Stimulated activated CD8-positive, alpha-beta memory T cell treated with anti-CD3 and anti-CD28 coated beads, Interleukin-15, amount 100 ng/mL, for 1 hour (primary cell): ENCODE data around the gene CAPN1.
"Not testable (repeated sequence)": the region's sequence is repeated elsewhere in the genome, so short reads cannot be mapped to it uniquely, and the experiment has no call there.

Source experiments
- DNase-seq: peaks from one replicate; pipeline ENCODE4 v3.0.0-alpha.2; 2020; ENCODE audit warnings: low read depth

CAPN1 gene

DNA sequence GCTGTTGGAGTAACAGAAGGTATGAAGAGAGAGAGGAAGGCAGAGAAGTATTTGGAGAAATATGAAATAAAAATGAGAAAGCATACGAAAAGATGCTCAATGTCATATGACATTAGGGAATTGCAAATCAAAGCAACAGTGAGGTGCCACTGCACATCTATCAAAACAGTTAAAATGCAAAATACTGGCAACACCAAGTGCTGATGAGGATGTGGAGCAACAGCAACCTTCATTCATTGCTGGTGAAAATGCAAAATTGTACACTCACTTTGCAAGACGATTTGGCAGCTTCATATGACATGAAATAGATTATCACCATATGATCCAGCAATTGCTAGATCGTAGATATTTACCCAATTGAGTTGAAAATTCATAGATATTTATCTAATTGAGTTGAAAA, 21.1 kb upstream of the CAPN1 start:
- no peak for DNase-seq

DNA sequence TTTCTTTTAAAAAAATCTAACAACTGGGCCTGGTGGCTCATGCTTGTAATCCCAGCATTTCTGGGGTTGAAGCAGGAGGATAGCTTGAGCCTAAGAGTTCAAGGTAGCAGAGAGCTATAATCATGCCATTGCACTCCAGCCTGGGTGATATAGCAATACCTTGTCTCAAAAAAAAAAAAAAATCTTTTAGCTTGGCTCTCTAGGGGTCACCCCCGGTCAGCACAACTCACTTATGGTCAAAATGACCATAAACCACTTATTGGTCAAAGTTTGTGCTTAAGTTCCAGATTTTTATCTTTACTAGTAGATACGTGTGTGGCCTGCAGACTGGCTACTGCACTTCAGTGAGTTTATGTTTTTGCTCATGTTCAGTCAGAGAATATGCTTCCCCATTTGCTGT, 18.0 kb upstream of the CAPN1 start:
- no peak for DNase-seq

DNA sequence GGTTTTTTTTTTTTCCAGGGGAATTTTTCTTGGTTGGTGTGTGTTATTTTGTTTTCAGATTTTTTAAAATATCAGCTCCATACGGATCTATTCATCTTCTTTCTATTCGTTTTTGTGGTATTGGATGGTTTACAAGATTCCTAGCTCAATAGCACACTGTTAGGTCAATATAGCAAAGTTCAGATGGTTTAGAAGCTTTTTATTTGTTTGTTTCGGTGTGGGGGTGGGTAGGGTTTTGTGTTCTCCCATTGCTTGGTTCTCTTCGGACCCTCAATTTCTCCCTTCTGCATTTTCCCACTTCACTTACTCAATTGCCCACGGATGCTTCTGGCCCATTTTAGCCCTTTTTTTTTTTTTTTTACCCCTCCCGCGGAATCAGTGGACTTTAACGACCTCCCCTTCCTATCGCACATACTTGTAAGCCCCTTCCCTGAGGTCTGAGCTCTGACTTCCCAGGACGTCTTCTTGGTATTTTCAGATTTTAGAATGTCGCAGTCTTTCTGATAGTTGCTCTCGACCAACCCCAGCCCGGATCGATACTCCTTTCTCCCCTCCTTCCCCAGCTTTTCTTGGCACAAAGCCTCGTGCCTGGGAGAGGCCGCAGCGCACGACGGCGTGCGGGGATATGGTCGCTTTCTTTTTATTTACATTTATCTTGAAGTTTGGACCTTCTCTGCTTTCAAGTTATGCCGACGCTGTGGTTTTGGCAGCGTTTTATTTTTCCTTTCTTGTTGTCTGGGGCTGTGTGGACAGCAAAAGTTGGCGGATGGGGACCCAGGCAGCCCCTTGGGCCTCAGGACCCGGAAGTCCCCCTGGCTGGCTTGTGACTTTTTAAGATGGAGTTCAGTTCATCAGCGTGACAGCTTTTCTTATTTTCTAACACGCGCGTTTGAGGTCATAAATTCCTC, 16.1 kb upstream of the CAPN1 start:
- no peak for DNase-seq

DNA sequence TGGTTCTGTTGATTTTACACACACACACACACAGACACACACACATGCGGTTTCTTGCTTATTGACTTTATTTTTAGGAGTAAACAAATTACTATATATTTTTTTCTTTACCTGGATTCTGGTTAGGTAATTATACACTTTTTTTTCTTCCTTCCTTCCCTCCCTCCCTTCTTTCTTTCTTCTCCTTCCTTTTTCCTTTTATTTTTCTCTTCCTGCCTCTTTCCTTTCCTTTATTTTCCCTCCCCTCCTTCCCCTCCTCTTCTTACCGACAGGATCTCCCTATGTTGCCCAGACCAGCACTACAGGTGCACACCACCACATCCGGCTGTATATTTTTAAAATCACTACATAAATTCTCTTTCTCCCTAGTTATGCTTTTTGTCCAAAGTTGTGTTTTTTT, 14.8 kb upstream of the CAPN1 start:
- DNase-seq = no peak

DNA sequence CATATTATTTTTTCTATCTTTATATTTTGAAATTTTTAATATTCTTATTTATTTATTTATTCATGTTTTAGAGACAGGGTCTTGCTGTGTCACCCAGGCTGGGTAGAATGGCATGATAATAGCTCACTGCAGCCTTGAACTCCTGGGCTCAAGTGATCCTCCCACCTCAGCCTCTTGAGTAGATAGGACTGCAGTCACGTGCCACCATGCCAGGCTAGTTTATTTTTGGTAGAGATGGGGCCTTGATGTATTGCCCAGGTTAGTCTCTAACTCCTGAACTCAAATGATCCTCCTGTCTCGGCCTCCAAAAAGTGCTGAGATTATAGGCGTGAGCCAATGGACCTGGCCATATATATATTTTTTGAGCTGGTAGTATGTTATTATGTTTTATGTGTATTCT, 14.1 kb upstream of the CAPN1 start:
- DNase-seq = no peak

DNA sequence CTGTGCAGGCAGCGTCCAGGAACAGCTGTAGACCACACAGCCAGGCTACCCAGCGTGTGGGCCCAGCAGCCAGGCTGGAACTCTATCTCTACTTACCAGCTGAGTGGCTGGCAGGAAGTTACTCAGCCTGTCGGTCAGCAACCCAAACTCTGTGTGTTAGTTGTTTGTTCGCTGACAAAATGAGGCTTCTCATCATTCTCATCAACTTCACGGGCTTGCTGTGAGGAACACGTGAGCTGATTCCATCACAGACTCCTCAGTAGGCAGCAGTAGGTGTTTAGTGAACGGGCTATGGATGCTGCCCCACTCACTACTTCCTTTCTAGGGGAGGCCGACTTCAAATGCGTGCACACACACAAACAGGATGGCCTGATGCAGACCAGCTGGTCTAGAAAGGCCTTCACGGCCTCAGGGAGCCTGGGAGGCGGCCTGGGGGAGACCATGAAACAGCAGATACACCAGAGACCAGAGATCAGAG, 12.5 kb upstream of the CAPN1 start:
- DNase-seq = no peak

DNA sequence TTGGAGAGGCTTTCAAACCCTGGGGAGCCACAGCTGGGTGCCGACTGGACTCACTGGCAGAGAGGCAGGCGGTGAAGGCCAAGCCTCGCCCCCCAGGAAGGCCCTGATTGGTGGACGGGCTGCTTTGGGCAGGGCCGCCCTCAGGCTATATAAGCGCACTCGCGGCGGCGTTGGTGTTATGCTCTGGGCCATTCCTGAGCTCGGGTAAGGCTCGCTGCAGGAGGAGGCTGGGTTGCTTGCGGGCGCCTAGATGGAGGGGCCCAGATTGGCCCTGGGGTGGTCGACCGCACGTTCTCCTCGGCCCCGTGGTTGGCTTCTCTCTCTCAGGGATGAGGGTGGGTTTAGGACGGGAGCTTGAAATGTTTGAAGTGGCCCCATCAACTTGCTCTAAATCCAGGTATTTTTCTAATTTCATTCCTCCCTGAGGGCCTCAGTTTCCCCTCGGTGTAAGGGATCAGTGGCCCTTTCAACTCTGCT, 11.6 kb upstream of the CAPN1 start, which contains the start of gene SPDYC:
TSS of gene SPDYC (plus strand) at position 176 of the 477 bp plus-strand sequence. CDS start 1,125 bp downstream, outside the sequence.
- no peak for DNase-seq

DNA sequence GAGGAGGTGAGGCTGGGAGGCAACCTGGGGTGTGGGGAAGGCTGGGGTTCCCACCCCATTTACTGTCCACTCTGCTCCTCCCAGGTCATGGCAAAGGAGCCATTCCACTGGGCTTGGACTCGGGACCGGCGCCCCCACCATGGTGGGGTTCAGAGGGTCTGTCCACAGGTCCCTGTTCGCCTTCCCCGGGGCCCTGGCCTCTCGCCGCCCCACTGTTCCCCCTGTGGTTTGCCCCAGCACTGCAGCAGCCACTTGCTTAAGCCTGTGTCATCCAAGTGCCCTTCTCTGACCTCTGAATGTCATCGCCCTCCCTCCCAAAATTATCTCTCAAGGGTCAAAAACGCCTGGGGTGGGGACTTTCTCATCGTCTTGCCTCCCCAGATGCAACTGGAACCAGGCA, 9.1 kb upstream of the CAPN1 start:
- DNase-seq = no peak

DNA sequence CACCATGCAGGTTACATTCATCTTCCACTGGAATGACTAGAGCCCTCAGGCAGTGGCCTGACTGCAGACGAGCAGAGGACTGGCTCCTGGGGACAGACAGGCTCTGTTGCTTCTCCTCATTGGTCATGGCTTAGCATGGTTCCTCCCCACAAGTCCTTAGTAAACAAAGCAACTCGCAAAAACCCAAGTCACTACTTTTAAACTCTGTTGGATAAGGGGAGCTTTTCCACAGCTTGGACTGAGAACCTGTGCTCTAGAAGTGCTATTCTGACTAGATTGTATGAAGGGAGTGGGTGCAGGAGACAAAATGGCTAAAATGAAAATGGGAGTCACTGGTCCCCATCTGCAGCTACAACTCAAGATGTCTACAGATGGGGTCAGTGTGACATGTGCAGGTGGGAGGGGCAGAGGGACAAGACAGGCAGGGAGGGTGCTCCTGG, 7.1 kb upstream of the CAPN1 start:
- DNase-seq = not testable (repeated sequence)

DNA sequence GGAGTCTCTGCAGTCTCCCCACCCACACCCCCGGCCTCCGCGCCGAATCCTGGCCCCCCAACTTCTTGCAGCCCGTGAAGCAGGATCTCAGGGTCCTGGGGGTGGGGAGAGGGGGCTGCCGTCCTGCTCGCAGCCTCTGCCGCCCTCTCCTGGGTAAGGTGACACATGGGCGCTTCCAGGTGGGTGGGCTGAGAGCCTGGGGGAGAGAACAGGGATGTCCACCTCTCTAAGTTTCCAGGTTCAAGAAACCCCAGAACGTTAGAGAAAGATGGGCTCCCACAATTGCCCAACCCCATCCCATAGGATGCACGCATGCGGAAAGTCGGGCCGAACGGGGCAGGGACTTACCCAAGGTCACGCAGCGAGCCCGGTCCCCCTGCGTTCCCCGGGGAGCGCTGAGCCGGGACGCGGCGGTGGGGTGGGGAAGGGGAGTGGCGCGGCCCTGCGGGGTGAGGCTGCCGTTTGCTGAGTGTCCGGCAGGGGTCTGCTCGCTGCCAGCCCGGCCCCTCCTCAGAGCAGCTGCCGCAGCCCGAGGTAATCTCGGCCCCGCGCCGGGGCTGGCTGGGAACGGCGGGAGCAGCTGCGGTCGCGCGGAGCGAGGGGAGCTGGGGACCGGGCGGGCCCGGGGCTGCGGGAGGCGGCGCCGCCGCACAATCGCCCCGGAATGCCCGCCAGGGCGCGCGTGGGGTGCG, 705 bp upstream of the CAPN1 start:
- no peak for DNase-seq

DNA sequence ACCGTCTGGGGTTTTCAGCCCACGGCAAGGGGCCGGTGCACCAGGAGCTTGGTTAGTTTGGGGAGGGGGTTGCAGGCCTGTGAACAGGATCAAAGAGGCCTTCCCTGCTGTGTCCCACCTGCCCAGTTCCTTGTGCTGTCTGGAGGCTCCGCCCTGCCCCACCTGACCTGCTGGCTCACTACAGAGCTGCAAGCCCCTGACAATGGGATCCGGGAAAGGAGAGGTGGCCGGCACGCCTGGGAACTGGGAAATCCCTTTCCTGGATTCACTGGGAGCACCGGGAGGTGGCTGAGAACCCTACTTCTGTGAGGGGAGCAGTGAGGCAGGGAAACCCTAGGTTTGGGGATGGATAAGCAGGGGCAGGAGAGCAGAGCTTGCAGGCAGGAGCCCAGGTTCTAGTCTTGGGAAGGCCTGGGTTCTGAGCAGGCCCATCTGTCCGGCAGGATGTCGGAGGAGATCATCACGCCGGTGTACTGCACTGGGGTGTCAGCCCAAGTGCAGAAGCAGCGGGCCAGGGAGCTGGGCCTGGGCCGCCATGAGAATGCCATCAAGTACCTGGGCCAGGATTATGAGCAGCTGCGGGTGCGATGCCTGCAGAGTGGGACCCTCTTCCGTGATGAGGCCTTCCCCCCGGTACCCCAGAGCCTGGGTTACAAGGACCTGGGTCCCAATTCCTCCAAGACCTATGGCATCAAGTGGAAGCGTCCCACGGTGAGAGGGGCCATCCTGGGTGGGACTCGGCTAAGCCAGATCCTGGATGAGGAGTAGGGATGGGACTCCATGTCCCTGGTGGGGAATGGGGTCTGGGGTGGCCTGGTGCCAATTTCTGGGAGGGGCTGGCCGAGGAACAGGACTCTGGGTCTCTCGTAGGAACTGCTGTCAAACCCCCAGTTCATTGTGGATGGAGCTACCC, 786 bp downstream of the CAPN1 start:
- DNase-seq = no peak

DNA sequence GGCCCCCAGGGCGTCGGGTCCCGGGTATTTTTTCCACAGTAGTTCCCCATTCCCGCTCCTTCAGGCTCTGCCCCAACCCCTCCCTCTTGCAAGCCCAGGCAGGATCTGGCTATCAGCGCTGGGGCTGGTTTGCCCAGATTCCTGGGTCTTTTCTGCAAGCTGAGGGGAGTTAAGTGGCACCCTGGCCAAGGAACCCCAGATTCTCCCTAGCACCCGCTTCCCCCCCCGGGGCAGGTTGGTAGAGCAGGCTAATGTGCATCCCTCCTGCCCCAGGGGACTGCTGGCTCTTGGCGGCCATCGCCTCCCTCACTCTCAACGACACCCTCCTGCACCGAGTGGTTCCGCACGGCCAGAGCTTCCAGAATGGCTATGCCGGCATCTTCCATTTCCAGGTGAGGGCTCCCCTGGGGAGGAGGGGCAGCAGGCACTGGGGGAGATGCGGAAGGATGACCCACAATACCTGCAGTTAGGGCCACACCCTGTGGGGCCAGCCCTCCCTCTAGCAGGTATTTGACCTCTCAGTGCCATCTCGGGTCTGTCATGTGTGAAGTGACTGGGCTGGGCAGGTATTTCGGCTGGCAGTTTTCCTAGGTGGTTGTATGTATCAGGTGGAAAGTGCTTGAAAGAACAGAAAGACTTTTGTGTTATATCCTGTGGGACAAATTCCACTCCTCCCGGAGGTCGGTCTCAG, 1.6 kb downstream of the CAPN1 start:
- DNase-seq = no peak

DNA sequence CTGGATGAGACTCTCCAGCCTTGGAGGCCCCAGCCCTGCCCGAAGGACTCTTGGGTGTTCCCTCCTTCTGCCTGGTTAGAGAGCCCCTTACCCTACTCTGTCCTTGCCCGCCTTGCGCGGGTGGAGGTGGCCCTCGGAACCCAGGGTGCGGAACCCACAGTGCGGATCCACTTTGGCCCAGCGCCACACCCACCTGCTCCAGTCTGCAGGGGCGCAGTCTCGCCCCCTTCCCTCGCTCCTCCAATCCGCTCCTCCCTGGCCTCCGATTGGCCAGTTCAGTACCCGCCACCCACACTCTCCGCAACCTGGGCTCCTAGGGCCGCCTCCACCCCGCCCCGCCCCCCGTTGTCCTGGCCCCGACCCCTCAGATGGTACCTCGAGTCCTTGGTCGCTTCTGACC, 2.4 kb downstream of the CAPN1 start:
- DNase-seq = no peak

DNA sequence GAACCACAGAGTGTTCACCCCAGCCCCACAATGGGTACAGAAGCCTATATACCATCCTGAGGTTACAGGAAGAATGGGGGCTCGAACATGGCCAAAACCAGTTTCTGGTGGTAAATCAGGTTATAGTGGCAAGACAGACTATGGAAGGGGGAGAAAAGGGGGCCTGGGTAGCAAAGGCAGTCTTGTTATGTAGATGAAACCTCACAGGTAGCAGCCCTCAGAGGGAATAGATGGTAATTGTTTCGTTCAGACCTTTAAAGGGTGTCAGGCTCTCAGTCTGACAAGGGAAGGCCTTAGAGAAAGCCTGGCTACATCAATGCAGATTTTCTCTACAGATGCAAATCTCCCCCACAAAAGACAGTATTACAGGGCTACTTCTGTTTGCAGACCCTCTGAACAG, 3.4 kb downstream of the CAPN1 start:
- DNase-seq = no peak

DNA sequence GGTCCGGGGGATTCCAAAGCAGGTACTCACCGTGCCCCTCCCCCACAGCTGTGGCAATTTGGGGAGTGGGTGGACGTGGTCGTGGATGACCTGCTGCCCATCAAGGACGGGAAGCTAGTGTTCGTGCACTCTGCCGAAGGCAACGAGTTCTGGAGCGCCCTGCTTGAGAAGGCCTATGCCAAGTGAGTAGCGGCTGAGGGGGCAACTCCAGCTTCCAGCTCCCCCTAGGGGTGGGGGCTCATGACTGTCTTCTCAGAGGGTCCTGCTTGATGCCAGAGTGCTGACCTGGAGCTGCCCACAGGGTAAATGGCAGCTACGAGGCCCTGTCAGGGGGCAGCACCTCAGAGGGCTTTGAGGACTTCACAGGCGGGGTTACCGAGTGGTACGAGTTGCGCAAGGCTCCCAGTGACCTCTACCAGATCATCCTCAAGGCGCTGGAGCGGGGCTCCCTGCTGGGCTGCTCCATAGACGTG, 4.2 kb downstream of the CAPN1 start:
- no peak for DNase-seq

DNA sequence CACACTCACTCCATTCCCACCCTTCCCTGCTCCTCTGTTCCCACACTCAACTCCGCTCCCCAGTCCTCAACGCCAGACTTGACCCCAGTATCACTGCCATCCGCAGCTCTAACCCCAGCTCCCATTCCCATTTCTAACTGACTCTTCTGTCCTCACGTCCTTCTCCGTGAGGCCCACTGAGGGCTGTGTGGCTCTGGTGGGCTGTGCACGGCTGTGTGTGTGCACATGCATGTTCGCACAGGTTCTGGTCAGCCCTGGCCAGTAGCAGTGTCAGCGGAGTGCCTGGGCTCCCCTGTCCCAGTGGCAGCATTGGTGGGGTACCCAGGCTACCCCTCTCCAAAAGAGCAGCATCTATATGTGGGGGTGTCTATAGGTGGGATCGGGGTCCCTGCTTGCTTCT, 5.0 kb downstream of the CAPN1 start:
- DNase-seq = no peak

DNA sequence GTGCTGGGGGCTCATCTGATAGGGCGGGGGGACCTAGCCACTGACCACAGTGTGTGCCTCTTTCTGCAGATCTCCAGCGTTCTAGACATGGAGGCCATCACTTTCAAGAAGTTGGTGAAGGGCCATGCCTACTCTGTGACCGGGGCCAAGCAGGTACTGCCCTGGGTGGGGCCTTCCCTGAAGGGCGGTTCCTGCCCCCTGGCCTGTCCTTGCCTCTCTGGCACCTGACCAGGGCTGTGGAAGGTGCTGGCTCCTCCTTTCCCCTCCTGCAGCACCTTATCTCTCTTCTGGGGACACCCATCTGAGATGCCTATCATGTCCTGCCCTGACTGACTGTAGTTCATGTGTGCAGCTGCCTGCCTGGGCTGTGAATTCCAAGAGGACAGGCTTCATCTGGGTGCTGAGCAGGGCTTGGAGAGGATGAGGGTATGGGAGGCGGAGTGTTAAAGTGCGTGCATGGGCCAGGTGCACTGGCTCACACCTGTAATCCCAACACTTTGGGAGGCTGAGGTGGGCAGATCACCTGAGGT, 5.5 kb downstream of the CAPN1 start:
- no peak for DNase-seq

DNA sequence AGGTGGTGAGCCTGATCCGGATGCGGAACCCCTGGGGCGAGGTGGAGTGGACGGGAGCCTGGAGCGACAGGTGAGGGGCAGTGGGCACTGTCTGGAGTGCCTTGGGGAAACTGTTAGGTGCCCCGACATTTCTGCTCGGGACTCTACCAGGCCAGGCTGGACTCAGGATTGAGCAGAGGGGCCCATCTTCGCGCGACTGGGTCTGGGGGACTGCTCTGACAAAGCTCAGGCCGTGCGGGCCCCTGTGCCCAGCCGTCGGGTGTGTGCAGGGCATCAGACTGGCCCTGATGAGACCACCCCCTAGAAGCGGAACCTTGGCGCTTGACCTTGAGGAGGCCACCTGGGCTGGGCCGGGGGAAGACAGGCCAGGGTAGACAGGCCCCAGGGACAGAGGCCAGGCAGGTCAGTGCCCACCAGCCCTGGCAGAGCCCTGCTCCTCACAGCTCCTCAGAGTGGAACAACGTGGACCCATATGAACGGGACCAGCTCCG, 6.3 kb downstream of the CAPN1 start:
- no peak for DNase-seq

DNA sequence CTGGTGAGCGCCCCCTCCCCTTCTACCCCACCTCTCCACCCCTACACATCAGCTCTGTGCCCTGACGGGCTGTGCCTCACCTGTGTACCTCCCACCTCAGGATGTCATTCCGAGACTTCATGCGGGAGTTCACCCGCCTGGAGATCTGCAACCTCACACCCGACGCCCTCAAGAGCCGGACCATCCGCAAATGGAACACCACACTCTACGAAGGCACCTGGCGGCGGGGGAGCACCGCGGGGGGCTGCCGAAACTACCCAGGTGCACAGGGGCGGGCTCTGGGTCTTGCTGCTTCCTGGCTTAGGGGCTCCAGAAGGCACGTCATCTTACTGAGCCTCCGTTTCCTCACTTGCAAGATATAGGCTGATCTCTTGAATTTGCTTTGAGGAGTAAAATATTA, 6.8 kb downstream of the CAPN1 start:
- DNase-seq = no peak

DNA sequence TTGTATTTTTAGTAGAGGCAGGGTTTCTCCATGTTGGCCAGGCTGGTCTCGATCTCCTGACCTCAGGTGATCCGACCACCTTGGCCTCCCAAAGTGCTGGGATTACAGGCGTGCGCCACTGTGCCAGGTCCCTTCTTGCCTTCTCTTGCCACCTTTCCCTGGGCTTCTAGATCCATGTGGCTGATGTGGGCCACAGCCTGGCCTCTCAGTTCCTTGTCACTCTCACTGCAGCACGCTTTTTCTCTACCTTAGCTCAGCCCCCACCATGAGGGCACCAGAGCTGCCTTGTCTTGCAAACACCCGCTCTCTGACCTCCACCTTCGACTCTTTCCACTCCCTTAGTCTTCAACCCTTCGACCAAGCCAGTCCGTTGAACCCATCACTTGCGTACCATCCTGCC, 7.5 kb downstream of the CAPN1 start:
- DNase-seq = no peak

DNA sequence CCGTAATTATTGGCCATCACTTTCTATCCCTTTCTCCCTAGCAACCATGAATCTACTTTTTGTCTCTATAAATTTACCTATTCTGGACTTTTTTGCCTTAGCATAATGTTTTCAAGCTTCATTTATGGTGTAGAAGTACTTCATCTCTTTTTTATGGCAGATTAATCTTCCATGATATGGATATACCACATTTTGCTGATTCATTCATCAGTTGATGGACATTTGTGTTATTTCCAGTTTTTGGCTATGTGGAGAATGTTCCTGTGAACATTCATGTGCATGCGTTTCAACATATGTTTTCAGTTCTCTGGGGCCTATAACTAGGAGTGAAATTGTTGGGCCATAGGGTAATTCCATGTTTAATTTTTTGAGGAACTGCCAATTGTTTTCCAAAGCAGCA, 12.8 kb downstream of the CAPN1 start:
- DNase-seq = no peak
